GM19468 (cell line): Measurements from ENCODE around the gene CELF2.
A peak's percentile ranks its signal among the peaks of the same experiment; 100 is the strongest.

ENCODE experiments used
- ATAC-seq: cut with Tn5 transposase; IDR thresholded peaks from one replicate; pipeline ENCODE4 v1.9.1; 2021; ENCODE audit warnings: mild to moderate bottlenecking, moderate library complexity, moderate number of reproducible peaks; ENCODE audit not compliant: unreplicated experiment; ENCODE audit errors: extremely low read depth

Gene CELF2

GRCh38 chr10:11164803-11165590 lies 147.3 kb downstream of the CELF2 start:
- no peak for ATAC-seq

GRCh38 chr10:11165591-11166543 lies 148.2 kb downstream of the CELF2 start:
- ATAC-seq = peak; percentile 18

GRCh38 chr10:11166550-11166949 lies 148.9 kb downstream of the CELF2 start:
- ATAC-seq = no peak

- ATAC-seq = no peak
Observed at GRCh38 chr10:11167233-11167966, 149.7 kb downstream of the CELF2 start.

GRCh38 chr10:11168423-11169090 lies 150.9 kb downstream of the CELF2 start:
- ATAC-seq = no peak

- no peak for ATAC-seq
Observed at GRCh38 chr10:11169976-11170375, 152.3 kb downstream of the CELF2 start.

GRCh38 chr10:11170574-11170973 lies 152.9 kb downstream of the CELF2 start:
- no peak for ATAC-seq

GRCh38 chr10:11170993-11171851 lies 153.6 kb downstream of the CELF2 start:
- no peak for ATAC-seq

- ATAC-seq = no peak
Observed at GRCh38 chr10:11173042-11173441, 155.4 kb downstream of the CELF2 start.

GRCh38 chr10:11175823-11176243 lies 158.2 kb downstream of the CELF2 start:
- ATAC-seq = peak; percentile 10

GRCh38 chr10:11176746-11177145 lies 159.1 kb downstream of the CELF2 start:
- no peak for ATAC-seq

GRCh38 chr10:11177381-11177780 lies 159.7 kb downstream of the CELF2 start:
- ATAC-seq = no peak

GRCh38 chr10:11177926-11178471 lies 160.3 kb downstream of the CELF2 start:
- no peak for ATAC-seq

- peak; percentile 75 for ATAC-seq
Observed at GRCh38 chr10:11178606-11179515, 161.2 kb downstream of the CELF2 start.

GRCh38 chr10:11179516-11180105 lies 161.9 kb downstream of the CELF2 start:
- ATAC-seq = no peak

GRCh38 chr10:11180228-11180627 lies 162.6 kb downstream of the CELF2 start:
- ATAC-seq = no peak

- no peak for ATAC-seq
Observed at GRCh38 chr10:11181978-11182377, 164.3 kb downstream of the CELF2 start.
